Gastroesophageal sphincter (tissue), 4 donors: ENCODE results near the gene SND1. TPM values are rescaled to one million over a fixed set of nuclear protein-coding genes. Genes with fewer than 3 reads are reported as not detected.

Source experiments
- ATAC-seq: fragments of 150-250 bp; one replicate; pipeline ENCODE4 v1.9.1; 2016; ENCODE audit warnings: mild to moderate bottlenecking, moderate library complexity
- H3K27ac ChIP-seq, 4 donors: fragments of 200-600 bp; sonication (generic) in 3 of 4; 1 replicate in 3 of 4; 2 replicates in 1 of 4; pipeline ENCODE4 v1.5.1; 2016 to 2019
- H3K27me3 ChIP-seq: fragments of 200-600 bp; sonication (generic); one replicate; pipeline ENCODE4 v1.5.1; 2019
- H3K36me3 ChIP-seq, 2 donors: fragments of 200-600 bp; sonication (generic); one replicate each; pipeline ENCODE4 v1.5.1; 2019; ENCODE audit warnings: control low read depth in 1 of 2
- H3K4me1 ChIP-seq, 3 donors: fragments of 200-600 bp; sonication (generic); 1 replicate in 2 of 3; 2 replicates in 1 of 3; pipeline ENCODE4 v1.5.1; 2016 to 2019; ENCODE audit warnings: control low read depth in 2 of 3
- H3K4me3 ChIP-seq, 2 donors: fragments of 200-600 bp; sonication (generic); one replicate each; pipeline ENCODE4 v1.5.1; 2019; ENCODE audit warnings: mild to moderate bottlenecking in 1 of 2, moderate library complexity in 1 of 2
- H3K9me3 ChIP-seq, 3 donors: fragments of 200-600 bp; sonication (generic); one replicate each; pipeline ENCODE4 v1.5.1; 2017 to 2019; ENCODE audit warnings: control low read depth in 2 of 3
- EP300 ChIP-seq: sonication (generic); formaldehyde crosslinking; IDR thresholded peaks from one replicate; pipeline ENCODE4 v1.6.1; 2017; ENCODE audit warnings: antibody characterized with exemption, mild to moderate bottlenecking
- POLR2A ChIP-seq, 2 donors: fragments of 450-650 bp; IDR thresholded peaks; one replicate each; pipeline ENCODE4 v1.6.1; 2017; ENCODE audit warnings: antibody characterized with exemption in 2 of 2, mild to moderate bottlenecking in 2 of 2, moderate library complexity in 1 of 2
- POLR2AphosphoS5 ChIP-seq: sonication (generic); formaldehyde crosslinking; IDR thresholded peaks from one replicate; pipeline ENCODE4 v1.6.1; 2017; ENCODE audit warnings: antibody characterized with exemption
- WGBS, 2 donors: methylation state at CpG; one replicate each; pipeline ENCODE4 v1.1.5; 2018; ENCODE audit warnings: low coverage in 1 of 2; 5-methylcytosine and 5-hydroxymethylcytosine counted together
- total RNA-seq, 4 donors: library from RNA; depleted of rRNA; stranded (reverse); fragments of >200 nt; gene quantifications; one replicate each; pipeline ENCODE4 v1.1.0, GENCODE V29; 2016
- TF ChIP-seq, protein P1 (sequence below), 4 experiments: fragments of 200-600 bp in 2 of 4; fragments of 450-650 bp in 2 of 4; sonication (generic) in 1 of 4; IDR thresholded peaks; one replicate each; pipeline ENCODE4 v1.5.1; 2017 to 2019; ENCODE audit warnings: antibody characterized with exemption in 4 of 4, mild to moderate bottlenecking in 2 of 4, moderate library complexity in 2 of 4

SND1 gene
- total RNA-seq, 4 donors from 2014 or later = 97.1 to 119 (median 103) TPM

DNA sequence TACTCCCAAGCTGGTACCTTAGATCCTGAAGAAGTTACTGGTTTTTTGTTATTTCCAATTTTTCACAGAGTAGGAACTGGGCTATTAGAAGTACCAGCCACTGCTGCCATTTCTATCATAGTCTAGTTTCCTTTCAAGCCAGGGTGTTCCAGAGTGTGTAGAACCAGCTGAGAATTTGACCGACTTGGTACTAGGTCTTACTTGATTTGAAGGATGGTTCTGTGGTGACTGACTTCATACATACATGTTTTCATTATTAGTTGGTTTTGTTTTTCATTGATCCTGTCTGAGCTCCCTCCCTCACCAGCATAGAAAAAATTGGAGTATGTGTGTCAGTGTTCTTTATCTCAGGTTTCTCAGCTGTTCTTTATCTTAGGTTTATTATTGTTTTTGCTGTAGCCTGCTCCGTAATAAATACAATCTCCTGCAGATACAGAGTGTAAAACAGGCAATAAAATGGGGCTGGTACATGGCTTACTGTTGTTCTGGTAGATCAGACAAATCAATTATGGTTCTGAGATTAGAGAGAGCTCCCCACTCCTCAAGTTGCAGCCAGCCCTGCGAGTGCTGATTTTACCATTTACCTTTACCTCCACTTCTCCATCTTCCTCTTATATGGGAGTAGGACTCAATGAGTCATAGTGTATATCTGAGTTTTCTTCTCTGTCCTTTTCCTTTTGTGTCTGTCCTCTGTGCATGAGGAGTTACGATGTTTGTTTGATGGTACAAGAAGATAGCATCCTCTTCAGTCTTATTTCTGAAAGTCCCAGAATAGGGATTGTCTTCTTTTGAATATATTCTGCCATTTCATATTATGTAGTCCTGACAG lies 256.6 kb downstream of the SND1 start:
- 100% methylated on average over 3 to 4 of the region's 4 CpGs for WGBS, 2 donors
- Histone ChIP-seq H3K4me3 (no peak overlapping the region), H3K9me3 (no peaks in the 10 kb centered on the region), H3K27me3 (no peaks in the 10 kb centered on the region), H3K36me3 (no peaks in the 10 kb centered on the region), H3K4me1 (peaks cover 0 to 24% (median 0%) of the 10 kb centered on the region in 3 donors), H3K27ac (no peak overlapping the region)
- ATAC-seq = no peak
- TF ChIP-seq POLR2AphosphoS5 (no peak), EP300 (no peak), POLR2A (IDR thresholded peaks at IDR 0.05) (no peak)
- TF ChIP-seq, protein P1, sequence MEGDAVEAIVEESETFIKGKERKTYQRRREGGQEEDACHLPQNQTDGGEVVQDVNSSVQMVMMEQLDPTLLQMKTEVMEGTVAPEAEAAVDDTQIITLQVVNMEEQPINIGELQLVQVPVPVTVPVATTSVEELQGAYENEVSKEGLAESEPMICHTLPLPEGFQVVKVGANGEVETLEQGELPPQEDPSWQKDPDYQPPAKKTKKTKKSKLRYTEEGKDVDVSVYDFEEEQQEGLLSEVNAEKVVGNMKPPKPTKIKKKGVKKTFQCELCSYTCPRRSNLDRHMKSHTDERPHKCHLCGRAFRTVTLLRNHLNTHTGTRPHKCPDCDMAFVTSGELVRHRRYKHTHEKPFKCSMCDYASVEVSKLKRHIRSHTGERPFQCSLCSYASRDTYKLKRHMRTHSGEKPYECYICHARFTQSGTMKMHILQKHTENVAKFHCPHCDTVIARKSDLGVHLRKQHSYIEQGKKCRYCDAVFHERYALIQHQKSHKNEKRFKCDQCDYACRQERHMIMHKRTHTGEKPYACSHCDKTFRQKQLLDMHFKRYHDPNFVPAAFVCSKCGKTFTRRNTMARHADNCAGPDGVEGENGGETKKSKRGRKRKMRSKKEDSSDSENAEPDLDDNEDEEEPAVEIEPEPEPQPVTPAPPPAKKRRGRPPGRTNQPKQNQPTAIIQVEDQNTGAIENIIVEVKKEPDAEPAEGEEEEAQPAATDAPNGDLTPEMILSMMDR (IDR thresholded peaks at IDR 0.05) = no peak

DNA sequence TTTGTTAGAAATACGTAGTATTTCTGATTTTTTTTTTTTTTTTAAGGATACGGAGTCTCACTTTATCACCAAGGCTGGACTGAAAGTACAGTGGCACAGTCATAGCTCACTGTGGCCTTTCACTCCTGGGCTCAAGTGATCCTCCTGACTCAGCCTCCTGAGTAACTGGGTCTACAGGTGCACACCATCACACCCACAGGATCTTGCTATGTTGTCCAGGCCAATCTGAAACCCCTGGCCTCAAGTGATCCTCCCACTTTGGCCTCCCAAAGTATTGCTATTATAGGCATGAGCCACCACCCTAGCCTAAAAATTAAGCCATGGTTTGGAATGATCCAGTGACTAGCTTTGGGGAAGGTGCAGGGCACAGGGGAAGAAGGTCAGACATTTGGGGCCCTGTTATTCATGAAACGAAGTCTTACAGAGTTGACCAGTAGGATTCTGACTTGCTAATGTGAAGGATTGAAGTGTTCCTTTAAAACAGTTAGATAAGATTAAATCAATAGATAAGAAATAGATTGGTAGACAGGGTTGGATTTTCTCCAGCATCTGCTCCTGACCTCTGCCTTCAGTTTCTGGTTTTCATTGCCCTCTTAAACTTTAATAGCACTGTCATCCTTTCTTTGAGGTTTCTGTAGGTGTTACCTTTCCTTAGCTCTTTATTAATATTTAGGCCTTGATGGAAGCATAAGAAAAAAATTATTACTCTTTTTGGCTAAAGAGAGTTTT lies 257.6 kb downstream of the SND1 start:
- WGBS, 2 donors = 97 to 100% methylated on average over 3 of the region's 3 CpGs
- H3K9me3 ChIP-seq = no peaks in the 10 kb centered on the region
- no peak overlapping the region for H3K27ac ChIP-seq
- no peaks in the 10 kb centered on the region for H3K36me3 ChIP-seq
- no peak overlapping the region for H3K4me3 ChIP-seq
- H3K27me3 ChIP-seq = no peaks in the 10 kb centered on the region
- no peak for ATAC-seq
- peaks cover 0 to 22% (median 0%) of the 10 kb centered on the region in 3 donors for H3K4me1 ChIP-seq
- no peak for TF ChIP-seq EP300
- TF ChIP-seq POLR2A (IDR thresholded peaks at IDR 0.05) = no peak
- TF ChIP-seq, protein P1 (IDR thresholded peaks at IDR 0.05) = no peak
- TF ChIP-seq POLR2AphosphoS5 = no peak

DNA sequence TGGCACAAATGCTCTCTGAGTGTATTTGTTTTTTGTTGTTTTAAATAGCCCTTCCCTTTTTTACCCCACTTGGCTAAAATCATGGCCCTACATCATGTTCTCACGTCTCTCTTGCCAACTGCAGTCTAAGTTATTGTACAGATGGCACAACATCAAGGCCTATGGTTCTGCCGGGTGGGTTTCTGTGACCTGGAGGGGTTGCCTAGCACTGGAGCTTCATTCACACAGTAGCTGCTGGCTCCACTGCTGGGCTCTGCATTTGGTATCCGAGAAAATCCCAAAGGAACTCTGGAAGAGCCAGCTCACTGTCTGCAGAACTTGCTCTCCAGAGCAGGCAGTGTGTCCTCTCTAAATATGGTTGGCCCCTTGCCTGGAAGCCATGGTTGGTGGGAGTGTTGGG lies 258.7 kb downstream of the SND1 start:
- H3K9me3 ChIP-seq = no peaks in the 10 kb centered on the region
- H3K27ac ChIP-seq = no peak overlapping the region
- H3K27me3 ChIP-seq = no peaks in the 10 kb centered on the region
- WGBS, 2 donors = 50 to 74% methylated on average over 2 to 3 of the region's 3 CpGs
- no peaks in the 10 kb centered on the region for H3K36me3 ChIP-seq
- peaks cover 0 to 15% (median 0%) of the 10 kb centered on the region in 3 donors for H3K4me1 ChIP-seq
- ATAC-seq = no peak
- H3K4me3 ChIP-seq = no peak overlapping the region
- TF ChIP-seq POLR2A (IDR thresholded peaks at IDR 0.05) = no peak
- TF ChIP-seq EP300 = no peak
- no peak for TF ChIP-seq POLR2AphosphoS5
- TF ChIP-seq, protein P1 (IDR thresholded peaks at IDR 0.05) = no peak

DNA sequence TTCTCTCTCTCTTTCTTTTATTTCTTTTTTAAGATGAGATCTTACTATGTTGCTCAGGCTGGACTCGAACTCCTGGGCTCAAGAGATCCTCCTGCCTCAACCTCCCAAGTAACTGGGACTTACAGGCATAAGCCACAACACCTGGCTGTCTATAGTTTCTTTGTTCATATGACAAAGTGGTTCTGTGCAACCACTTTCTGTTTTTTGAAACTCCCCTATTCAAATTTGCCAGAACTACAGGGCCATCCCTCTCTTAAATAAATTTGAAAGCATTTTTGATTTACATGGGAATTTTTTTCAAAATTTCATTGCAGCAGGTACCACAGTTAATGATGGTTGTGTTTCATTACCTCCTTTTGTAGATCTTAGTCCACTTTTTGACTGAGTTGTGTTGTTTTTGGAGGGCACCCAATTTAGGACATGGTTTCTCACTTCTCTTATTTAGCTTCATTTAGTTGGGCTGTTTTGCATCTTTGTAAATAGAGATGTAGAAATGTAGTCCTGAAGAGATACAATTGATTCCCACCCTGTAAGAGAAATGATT lies 260.0 kb downstream of the SND1 start:
- Histone ChIP-seq H3K4me1 (peaks cover 0 to 11% (median 0%) of the 10 kb centered on the region in 3 donors), H3K27ac (no peak overlapping the region), H3K27me3 (no peaks in the 10 kb centered on the region), H3K4me3 (no peak overlapping the region), H3K36me3 (no peaks in the 10 kb centered on the region), H3K9me3 (no peaks in the 10 kb centered on the region)
- no peak for ATAC-seq
- TF ChIP-seq, protein P1 (IDR thresholded peaks at IDR 0.05) = no peak
- no peak for TF ChIP-seq EP300
- TF ChIP-seq POLR2AphosphoS5 = no peak
- no peak for TF ChIP-seq POLR2A (IDR thresholded peaks at IDR 0.05)
- 100% methylated on average over 1 of the region's 1 CpG; no CpG with 5 or more reads in 1 of the 2 donors for WGBS, 2 donors
